Gastroesophageal sphincter (tissue), 3 donors: ENCODE data around the gene DOCK6.

ENCODE experiments used
- POLR2A ChIP-seq, 2 donors: fragments of 450-650 bp; IDR thresholded peaks; one replicate each; pipeline ENCODE4 v1.6.1; 2017; ENCODE audit warnings: antibody characterized with exemption in 2 of 2, mild to moderate bottlenecking in 2 of 2, moderate library complexity in 1 of 2
- POLR2AphosphoS5 ChIP-seq: sonication (generic); formaldehyde crosslinking; IDR thresholded peaks from one replicate; pipeline ENCODE4 v1.6.1; 2017; ENCODE audit warnings: antibody characterized with exemption
- TF ChIP-seq, protein P1 (sequence below), 4 experiments: fragments of 200-600 bp in 2 of 4; fragments of 450-650 bp in 2 of 4; sonication (generic) in 1 of 4; IDR thresholded peaks; one replicate each; pipeline ENCODE4 v1.5.1; 2017 to 2019; ENCODE audit warnings: antibody characterized with exemption in 4 of 4, mild to moderate bottlenecking in 2 of 4, moderate library complexity in 2 of 4

- TF ChIP-seq, protein P1, sequence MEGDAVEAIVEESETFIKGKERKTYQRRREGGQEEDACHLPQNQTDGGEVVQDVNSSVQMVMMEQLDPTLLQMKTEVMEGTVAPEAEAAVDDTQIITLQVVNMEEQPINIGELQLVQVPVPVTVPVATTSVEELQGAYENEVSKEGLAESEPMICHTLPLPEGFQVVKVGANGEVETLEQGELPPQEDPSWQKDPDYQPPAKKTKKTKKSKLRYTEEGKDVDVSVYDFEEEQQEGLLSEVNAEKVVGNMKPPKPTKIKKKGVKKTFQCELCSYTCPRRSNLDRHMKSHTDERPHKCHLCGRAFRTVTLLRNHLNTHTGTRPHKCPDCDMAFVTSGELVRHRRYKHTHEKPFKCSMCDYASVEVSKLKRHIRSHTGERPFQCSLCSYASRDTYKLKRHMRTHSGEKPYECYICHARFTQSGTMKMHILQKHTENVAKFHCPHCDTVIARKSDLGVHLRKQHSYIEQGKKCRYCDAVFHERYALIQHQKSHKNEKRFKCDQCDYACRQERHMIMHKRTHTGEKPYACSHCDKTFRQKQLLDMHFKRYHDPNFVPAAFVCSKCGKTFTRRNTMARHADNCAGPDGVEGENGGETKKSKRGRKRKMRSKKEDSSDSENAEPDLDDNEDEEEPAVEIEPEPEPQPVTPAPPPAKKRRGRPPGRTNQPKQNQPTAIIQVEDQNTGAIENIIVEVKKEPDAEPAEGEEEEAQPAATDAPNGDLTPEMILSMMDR (IDR thresholded peaks at IDR 0.05), result no peak
- no peak for TF ChIP-seq POLR2AphosphoS5
- no peak for TF ChIP-seq POLR2A (IDR thresholded peaks at IDR 0.05)
Measured at GRCh38 chr19:11243798-11244169, 18.5 kb downstream of the DOCK6 start.
